HG03520 (cell line): ENCODE measurements around the gene F8.
"Not testable (repeated sequence)": the region's sequence is repeated elsewhere in the genome, so short reads cannot be mapped to it uniquely, and the experiment has no call there.

Experiments used
- ATAC-seq: cut with Tn5 transposase; IDR thresholded peaks from one replicate; pipeline ENCODE4 v1.9.1; 2021; ENCODE audit warnings: mild to moderate bottlenecking, moderate library complexity; ENCODE audit not compliant: unreplicated experiment

F8 gene

GRCh38 chrX:155031657-155032056 is 9.1 kb upstream of the F8 start:
- ATAC-seq: no peak

DNA sequence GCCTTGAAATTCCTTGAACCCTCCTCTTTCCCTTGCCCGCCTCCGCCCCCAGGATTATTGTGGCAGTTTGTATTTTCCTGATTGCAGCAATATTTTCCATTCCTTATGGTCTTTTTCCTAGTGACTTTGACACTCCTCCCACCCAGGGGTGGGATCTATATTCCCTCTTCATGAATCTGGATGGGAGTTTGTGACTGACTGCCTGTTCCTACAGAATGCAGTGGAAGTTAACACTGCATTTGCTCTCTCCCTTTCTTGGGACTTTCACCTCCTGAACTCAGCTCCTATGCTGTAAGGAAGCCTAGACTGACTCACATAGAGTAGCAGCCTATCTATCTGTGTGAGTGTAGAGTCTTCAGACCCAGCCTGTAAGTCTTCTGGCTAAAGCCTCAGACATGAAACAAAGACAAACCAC is 6.4 kb upstream of the F8 start:
- no peak for ATAC-seq

DNA sequence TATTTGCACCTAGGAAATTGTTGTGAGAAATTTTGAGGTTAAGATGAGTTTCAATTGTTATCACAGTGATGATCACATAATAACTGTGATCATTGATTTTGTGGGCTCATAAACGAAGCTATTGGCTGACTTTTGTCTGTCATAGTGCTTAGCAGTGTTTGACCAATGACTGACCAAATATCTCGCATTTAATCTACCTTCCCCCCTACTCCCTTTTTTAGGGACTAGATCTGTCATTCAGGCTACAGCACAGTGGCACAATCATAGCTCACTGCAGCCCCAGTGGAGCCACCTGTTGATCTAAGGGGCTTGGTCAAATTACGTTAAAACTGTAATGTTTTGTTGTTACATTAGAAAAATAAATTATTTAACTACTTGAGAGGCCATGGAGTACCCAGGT is 5.6 kb upstream of the F8 start:
- no peak for ATAC-seq

DNA sequence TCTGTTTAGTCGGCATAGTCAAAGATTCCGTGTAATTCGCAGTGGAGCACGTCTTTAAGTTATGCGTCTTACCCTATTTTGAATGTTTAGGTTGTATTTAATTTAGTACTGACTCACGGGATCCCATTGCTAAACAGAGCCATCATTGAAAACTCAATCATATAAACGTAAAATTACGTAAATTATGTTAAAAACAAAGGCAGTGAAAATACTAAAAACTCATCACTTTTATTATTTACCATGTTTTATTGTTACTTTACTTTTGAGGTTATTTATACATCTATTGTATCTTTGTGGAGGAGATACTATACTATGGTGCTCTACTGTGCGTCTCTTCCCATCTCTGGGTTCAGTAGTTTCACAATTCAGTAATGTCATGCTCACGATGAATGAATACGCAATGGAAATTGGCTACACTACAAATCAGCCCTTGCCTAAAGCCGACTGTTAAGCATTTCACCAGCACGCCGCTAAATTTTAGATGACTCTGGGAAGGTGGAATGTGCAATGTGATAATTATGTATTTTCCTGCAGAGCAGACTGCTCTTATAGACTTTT is 5.1 kb upstream of the F8 start:
- peak; percentile 0 for ATAC-seq

DNA sequence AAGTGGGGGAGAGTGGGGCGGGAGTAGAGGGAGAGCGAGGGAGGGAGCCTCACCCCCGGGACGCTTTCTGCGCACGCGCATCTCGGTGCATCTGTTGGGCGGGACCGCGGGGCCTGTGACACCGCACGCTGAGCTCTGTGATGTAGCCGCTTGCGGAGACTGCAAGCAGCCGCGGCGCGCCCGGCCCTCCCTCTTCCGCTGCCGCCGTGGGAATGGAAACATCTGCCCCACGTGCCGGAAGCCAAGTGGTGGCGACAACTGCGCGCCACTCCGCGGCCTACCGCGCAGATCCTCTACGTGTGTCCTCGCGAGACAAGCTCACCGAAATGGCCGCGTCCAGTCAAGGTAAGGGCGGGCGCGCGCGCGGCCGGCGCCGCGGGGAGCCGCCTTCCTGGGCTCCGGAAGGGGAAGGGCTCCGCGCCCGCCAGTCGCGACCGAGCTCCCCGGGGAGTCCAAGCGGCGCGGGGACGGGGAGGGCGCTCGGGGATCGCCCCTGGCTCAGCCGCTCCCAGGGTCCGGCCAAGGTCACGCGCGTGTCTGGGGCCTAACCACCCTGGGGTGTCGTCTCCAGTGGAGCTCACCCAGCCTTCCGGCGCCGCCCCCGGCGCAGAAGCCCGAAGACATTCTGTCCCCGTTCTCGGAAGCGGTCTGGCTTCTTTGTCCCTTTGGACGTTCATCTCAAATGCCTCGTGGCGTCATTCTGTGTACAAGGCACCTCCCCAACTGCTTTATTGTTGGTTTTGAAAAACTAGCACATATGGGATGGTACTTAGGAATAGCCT is 4.4 kb upstream of the F8 start, which contains the start of gene FUNDC2:
FUNDC2 (plus strand) TSS at position 118 of the 782 bp plus-strand sequence; CDS start at position 213, 95 bp downstream.
- ATAC-seq: peak; percentile 83

DNA sequence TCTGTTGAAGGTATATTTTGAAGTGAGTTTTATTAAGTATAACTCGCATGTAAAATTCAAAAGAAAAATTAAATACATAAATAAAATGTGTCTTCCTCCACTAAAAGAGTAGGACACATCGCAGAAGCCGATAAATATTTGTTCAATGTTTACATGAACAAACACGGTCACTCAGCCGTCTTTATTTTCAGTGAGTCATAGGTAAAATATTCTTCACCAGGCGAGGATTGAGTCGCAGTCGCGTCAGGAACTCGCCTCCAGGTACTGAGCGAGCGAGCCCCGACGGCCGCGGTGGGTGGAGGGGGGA is 3.9 kb upstream of the F8 start:
- no peak for ATAC-seq

DNA sequence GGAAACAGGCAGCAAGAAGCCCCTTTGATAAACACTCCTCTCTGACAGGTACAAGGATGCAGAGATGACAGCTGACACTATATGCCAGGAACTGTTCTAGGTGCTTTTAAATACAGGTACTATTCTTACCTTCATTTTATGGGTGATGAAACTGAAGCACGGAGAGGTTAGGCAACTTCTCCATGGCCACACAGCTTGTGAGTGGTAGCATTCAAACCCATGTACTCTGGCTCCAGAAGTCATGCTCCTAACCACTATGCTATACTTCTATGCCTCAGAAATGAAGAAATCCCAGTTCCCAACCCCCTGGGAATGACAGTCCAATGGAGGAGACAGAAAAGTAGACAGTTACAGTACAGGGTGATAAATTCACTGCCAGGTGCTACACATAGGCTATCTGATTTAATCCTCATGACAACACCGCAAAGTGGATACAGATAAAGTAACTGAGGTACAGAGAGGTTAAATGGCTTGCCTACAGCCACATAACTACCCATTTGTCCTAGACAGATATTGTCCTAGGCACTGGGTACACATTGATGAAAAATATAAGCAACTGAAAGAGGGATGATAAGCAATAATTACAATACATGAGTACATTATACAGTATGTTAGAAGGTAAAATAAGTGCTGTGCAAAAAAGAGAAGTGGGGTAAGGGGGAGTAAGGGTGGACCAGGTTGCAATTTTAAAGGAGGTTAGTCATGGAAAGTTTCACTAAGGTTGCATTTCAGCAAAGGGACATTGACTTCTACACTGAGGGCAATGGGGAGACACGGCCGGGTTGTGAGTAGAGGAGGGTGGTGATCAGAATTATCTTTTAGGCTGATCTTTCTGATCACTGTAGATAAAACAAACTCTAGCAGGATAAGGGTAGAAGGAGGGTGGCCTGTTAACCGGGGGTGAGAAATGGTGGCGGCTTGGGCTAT is 1.6 kb upstream of the F8 start:
- ATAC-seq: no peak

DNA sequence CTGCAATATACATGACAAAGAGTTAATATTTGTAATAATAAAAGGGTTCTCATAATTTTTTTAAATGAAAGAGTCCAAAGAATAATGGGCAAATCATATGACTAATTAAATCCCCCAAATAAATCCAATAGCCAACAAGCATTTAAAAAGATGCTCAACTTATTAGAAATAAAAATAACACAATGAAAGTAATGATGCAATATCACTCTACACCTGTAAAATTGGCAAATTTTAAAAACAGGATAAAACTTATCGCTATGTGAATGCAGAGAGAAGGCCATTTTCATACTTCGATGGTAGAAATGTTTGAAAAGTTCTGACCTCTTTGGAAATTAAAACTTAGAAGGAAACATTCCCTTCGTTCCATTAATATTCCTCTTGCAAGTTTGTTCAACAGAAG is 1.9 kb downstream of the F8 start:
- ATAC-seq: no peak

DNA sequence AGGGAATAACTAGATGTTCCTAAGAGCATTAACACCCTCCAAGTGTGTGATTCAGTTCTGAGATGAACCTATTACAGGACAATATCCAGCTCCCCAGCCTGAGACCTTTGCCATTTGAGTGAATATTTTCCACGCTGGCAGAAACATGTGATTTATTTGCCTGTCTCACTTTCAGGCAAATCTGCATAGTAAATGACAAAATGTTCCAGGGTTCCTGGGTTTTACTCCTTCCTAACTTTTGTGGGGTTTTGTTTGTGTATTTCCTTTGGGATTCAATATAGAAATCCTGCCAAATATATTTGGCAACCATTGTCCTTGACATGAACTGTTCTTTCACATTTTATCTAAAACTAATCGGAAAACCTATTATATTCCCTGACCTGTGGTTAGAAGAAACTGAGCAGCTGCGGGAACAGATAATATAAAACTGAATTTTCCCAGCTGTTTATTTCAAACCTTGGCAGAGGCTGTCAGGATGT is 12.5 kb downstream of the F8 start:
- no peak for ATAC-seq

GRCh38 chrX:155008578-155008977 is 13.9 kb downstream of the F8 start:
- not testable (repeated sequence) for ATAC-seq

GRCh38 chrX:155006913-155007671 is 15.4 kb downstream of the F8 start:
- ATAC-seq: not testable (repeated sequence)

GRCh38 chrX:155006379-155006778 is 16.1 kb downstream of the F8 start:
- ATAC-seq: not testable (repeated sequence)

DNA sequence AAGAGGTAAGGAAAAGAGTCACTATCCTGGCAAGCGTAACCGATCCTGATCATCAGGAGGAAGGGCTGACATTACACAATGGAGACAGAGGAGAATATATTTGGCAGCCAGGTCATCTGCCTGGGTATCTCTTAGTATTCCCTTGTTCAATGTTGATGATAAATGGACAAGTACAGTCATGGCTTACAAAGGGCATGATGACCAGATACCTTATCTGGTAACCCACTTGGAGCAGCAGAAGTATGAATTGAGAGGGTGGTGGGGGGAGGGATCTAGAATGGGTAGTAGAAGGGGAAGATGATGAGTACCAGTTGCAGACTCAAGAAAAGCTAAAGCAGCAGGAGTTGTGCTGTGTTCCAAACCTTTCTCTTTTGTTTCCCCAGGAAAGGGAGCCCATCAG is 17.3 kb downstream of the F8 start:
- no peak for ATAC-seq

GRCh38 chrX:155001873-155002272 is 20.6 kb downstream of the F8 start:
- no peak for ATAC-seq

- ATAC-seq: no peak
These were observed 21.7 kb downstream of the F8 start for GRCh38 chrX:155000841-155001240.

GRCh38 chrX:154998204-154998880 is 24.2 kb downstream of the F8 start:
- ATAC-seq: no peak

DNA sequence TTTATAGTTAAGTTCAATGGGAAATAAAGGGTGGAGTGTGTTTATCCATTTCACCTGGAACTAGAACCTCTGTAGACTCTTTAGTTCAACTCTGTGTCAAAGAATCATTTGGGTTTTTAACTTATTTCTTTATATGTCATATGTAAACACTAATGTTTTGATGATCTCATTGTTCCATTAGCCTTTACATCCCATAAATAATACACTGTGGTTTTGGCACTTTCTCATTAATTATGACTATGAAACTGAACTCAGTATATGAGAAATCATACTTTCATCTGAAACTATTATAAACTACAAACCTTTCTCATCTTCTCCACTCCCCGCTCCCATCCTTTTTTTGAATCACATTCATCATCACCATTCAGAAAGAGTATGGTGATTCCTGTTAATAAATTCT is 31.0 kb downstream of the F8 start:
- no peak for ATAC-seq

DNA sequence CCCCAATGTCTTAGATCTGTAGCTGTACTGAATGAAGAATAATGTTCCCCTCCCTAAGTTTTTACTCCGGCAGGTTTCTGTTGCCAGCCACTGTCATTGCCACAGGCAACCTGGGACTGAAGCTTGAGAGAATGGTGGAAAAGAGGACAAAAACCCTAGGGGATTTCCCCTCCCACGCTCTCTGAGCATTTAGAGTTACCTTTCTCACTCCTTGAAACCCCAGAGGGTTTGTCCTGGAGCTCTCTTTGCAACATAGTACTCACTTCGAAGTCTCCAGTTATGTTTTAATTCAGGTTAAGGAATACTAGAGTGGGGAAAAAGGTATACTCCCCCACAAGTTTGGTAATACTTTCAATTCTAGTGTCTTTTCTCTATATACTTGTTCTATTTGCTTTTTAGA is 31.5 kb downstream of the F8 start:
- peak; percentile 12 for ATAC-seq

GRCh38 chrX:154990496-154990895 is 32.0 kb downstream of the F8 start:
- peak; percentile 65 for ATAC-seq

- no peak for ATAC-seq
These were observed 33.8 kb downstream of the F8 start for GRCh38 chrX:154988719-154989118.
